HFFc6 (cell line): ENCODE measurements around the gene ANKLE1. TPM values are rescaled to one million over a fixed set of nuclear protein-coding genes. Genes with fewer than 3 reads are reported as not detected.

Experiments
- DNase-seq: peaks from one replicate; pipeline ENCODE4 v3.0.0-alpha.2; 2018
- H3K27ac Mint-ChIP-seq: 2 replicates; pipeline ENCODE4 v1.8.0; 2020; ENCODE audit warnings: mild to moderate bottlenecking, mixed read lengths
- H3K27me3 Mint-ChIP-seq: 2 replicates; pipeline ENCODE4 v1.8.0; 2021; ENCODE audit warnings: mild to moderate bottlenecking, moderate library complexity, mixed read lengths; ENCODE audit not compliant: insufficient read depth
- H3K36me3 Mint-ChIP-seq: 2 replicates; pipeline ENCODE4 v1.8.0; 2021; ENCODE audit warnings: low read depth, mixed read lengths
- H3K4me1 Mint-ChIP-seq: 2 replicates; pipeline ENCODE4 v1.8.0; 2020; ENCODE audit warnings: low read depth, mixed read lengths
- H3K4me3 Mint-ChIP-seq: 2 replicates; pipeline ENCODE4 v1.8.0; 2020; ENCODE audit warnings: mild to moderate bottlenecking, moderate library complexity, mixed read lengths
- H3K9me3 Mint-ChIP-seq: 2 replicates; pipeline ENCODE4 v1.8.0; 2020; ENCODE audit warnings: mild to moderate bottlenecking, mixed read lengths
- total RNA-seq, 6 experiments: library from RNA; stranded (reverse); fragmentation: NEBNext Ultra II Directional; extraction: Animal tissue kit (Norgen Biotek cat#: 25700); gene quantifications; 2 replicates in 1 of 6; 3 replicates in 5 of 6; pipeline ENCODE4 v1.2.3, GENCODE V29; 2021
- TF ChIP-seq, protein P1 (sequence below): fragments of 200-600 bp; sonication (generic); IDR thresholded peaks from 2 replicates; pipeline ENCODE4 v1.5.0; 2021; ENCODE audit warnings: antibody characterized with exemption, mild to moderate bottlenecking

The ANKLE1 gene
- total RNA-seq, 6 experiments from 2014 or later, result 0.28 to 0.57 (median 0.43) TPM

GRCh38 chr19:17259934-17260333, 21.8 kb upstream of the ANKLE1 start:
- Mint-ChIP-seq H3K4me3 (no peak overlapping the region), H3K27me3 (peaks cover 6% of the 10 kb centered on the region), H3K4me1 (peaks cover 7% of the 10 kb centered on the region), H3K36me3 (peaks cover 5% of the 10 kb centered on the region; the same call in 1 of the 2 replicates), H3K9me3 (peaks cover 5% of the 10 kb centered on the region; the same call in 1 of the 2 replicates), H3K27ac (no peak overlapping the region)
- TF ChIP-seq, protein P1, sequence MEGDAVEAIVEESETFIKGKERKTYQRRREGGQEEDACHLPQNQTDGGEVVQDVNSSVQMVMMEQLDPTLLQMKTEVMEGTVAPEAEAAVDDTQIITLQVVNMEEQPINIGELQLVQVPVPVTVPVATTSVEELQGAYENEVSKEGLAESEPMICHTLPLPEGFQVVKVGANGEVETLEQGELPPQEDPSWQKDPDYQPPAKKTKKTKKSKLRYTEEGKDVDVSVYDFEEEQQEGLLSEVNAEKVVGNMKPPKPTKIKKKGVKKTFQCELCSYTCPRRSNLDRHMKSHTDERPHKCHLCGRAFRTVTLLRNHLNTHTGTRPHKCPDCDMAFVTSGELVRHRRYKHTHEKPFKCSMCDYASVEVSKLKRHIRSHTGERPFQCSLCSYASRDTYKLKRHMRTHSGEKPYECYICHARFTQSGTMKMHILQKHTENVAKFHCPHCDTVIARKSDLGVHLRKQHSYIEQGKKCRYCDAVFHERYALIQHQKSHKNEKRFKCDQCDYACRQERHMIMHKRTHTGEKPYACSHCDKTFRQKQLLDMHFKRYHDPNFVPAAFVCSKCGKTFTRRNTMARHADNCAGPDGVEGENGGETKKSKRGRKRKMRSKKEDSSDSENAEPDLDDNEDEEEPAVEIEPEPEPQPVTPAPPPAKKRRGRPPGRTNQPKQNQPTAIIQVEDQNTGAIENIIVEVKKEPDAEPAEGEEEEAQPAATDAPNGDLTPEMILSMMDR, result no peak
- DNase-seq, result no peak

DNA sequence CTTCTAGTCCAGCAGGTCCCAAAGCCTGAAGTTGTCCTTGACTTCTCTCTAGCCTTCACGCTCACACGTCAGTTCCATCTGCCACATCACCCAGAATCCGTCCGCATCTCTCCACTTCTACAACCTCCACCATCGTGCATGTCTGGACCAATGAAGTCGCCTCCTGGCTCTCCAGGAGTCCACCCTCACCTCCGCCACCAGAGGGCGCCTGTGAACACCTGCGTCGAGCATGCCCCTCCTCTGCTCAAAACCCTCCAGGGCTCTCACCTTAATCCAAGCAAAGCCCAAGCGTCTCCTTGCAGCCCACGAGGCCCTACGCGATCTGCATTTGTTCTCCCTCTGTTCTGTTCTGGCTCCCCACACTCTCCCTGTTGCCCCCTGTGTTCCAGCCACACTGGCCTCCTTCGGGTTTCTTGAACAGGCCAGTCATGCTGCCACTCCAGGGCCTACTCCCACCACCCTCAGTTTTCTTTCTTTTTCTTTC, 20.8 kb upstream of the ANKLE1 start:
- peak; percentile 68 for DNase-seq

DNA sequence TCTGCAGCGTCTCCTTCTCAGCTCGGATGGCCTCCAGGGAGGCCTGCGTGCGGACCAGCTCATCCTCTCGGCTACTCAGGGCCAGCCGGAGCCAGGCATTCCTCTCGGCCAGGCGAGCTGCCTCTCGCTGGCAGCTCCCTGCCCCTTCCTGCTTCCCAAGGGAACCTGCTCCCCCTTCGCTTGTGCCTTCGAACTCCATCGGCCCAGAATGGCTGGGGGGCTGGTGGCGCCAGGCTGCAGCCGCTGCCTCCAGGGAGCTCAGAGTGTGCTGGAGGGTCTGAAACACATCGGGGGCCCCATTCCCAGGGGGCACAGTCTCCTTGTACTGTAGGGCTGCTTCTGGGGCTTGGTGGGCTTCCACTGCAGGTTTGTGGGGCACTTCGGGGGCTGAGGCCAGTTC, 19.1 kb upstream of the ANKLE1 start:
- peaks cover 11% of the 10 kb centered on the region for H3K36me3 Mint-ChIP-seq
- no peak for DNase-seq
- H3K9me3 Mint-ChIP-seq, result peaks cover 9% of the 10 kb centered on the region; the same call in 1 of the 2 replicates
- peaks cover 10% of the 10 kb centered on the region for H3K27me3 Mint-ChIP-seq
- peaks cover 12% of the 10 kb centered on the region for H3K4me1 Mint-ChIP-seq
- H3K27ac Mint-ChIP-seq, result no peak overlapping the region
- no peak overlapping the region for H3K4me3 Mint-ChIP-seq
- TF ChIP-seq, protein P1, result no peak

More for the DNA sequence above, 20.8 kb upstream of the ANKLE1 start:
- Mint-ChIP-seq H3K27me3 (peaks cover 6% of the 10 kb centered on the region), H3K36me3 (peaks cover 5% of the 10 kb centered on the region; the same call in 1 of the 2 replicates), H3K4me1 (peaks cover 7% of the 10 kb centered on the region), H3K27ac (no peak overlapping the region), H3K4me3 (no peak overlapping the region), H3K9me3 (peaks cover 5% of the 10 kb centered on the region; the same call in 1 of the 2 replicates)
- TF ChIP-seq, protein P1, result peak; percentile 97

DNA sequence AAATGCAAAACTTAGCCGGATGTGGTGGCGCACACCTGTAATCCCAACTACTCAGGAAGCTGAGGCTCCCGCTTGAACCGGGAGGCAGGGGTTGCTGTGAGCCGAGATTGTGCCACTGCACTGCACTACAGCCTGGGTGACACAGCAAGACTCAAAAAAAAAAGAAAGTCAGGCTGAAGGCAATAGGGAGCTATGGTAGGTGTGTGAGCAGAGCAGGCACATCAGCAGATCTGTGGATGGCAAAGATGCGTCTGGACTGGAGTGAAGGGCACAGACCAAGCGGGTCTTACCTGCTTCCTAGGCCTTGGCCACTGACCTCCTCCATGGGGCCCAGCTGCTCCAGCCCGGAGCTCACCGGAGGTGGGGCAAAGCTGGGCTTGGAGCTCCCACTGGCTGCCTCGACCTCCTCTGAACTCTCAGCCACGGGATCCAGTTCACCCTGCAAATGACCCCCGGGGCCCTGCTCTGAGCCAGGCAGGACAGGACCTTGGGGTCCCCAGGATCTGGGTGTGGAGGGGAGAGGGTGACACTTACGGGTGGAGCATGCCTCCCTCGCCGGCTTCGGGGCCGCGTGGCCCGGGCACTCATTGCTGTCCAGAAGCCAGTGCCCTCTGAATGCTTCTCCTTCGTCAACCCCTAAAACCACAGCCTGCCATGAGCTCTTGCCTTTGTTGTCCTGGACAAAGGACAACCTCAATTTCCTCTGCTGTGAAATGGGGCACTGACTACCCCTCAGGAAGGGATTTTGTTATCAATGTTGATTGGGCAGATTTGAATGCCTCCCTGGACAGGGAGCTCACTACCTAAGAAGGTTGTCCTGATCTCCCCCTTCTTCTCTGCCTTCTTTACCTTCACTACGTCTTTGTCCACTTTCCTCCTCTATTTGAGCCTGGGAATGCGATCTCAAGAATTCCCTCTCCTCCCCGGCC, 17.7 kb upstream of the ANKLE1 start:
- no peak for DNase-seq
- H3K9me3 Mint-ChIP-seq, result peaks cover 9% of the 10 kb centered on the region; the same call in 1 of the 2 replicates
- TF ChIP-seq, protein P1, result no peak
- H3K27ac Mint-ChIP-seq, result no peak overlapping the region
- H3K4me1 Mint-ChIP-seq, result peaks cover 21% of the 10 kb centered on the region
- H3K27me3 Mint-ChIP-seq, result peaks cover 10% of the 10 kb centered on the region
- no peak overlapping the region for H3K4me3 Mint-ChIP-seq
- peaks cover 11% of the 10 kb centered on the region for H3K36me3 Mint-ChIP-seq

- TF ChIP-seq, protein P1, result no peak
- peaks cover 8% of the 10 kb centered on the region for H3K36me3 Mint-ChIP-seq
- peaks cover 9% of the 10 kb centered on the region; the same call in 1 of the 2 replicates for H3K9me3 Mint-ChIP-seq
- DNase-seq, result no peak
- H3K4me1 Mint-ChIP-seq, result peaks cover 21% of the 10 kb centered on the region
- no peak within 1 kb of the TSS for H3K27ac Mint-ChIP-seq
- H3K4me3 Mint-ChIP-seq, result no peak within 1 kb of the TSS
- H3K27me3 Mint-ChIP-seq, result peaks cover 8% of the 10 kb centered on the region
Observed at GRCh38 chr19:17264641-17264979, 17.1 kb upstream of the ANKLE1 start, which contains the start of gene USHBP1. USHBP1 (minus strand) TSS chr19:17264745; CDS start chr19:17264299, 446 bp downstream.
